Thyroid gland (tissue), 4 donors: ENCODE measurements around the gene C11orf58.

ENCODE experiments used
- CTCF ChIP-seq, 6 experiments: fragments of 200-600 bp in 3 of 6; fragments of 450-650 bp in 3 of 6; sonication (generic) in 3 of 6; IDR thresholded peaks; one replicate each; pipeline ENCODE4 v1.5.1; 2016 to 2019; ENCODE audit warnings: antibody characterized with exemption in 6 of 6, mild to moderate bottlenecking in 2 of 6, inconsistent platforms in 1 of 6, moderate library complexity in 1 of 6
- POLR2A ChIP-seq, 2 donors: fragments of 450-650 bp; IDR thresholded peaks; one replicate each; pipeline ENCODE4 v1.6.1; 2017; ENCODE audit warnings: antibody characterized with exemption in 2 of 2, mild to moderate bottlenecking in 2 of 2, moderate library complexity in 1 of 2

DNA sequence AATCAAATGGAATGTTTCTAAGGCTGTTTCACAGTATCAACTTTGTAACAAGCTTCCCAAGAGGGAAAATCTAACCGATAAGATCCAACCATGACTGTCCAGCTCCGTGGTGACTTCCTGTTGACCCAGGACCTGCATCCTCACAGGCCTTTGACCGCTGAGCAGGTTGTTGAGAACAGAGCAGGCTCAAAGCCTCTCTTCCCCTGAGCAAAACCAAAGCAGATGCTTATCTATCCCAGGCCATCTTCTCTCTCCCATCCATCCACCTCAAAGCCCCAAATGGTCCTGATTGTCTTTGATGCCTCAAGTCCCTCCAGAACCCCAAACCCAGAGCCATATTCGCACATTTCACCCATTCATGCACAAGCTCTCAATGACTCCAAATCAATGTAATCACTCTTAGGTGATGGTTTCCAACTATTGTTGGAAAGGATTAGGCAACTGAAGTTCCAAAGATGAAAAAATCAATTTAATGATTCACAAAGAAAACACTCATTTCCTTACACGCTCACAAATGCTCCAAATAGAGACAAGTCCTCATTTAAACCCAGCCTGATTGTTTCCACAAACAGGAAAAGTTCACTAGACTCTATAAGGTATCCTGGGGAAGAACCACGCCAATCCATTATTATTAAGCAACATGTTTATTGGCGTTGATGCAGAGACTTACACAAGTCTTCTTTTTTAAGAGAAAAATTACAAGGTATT, 48.7 kb downstream of the C11orf58 start:
- TF ChIP-seq CTCF (IDR thresholded peaks at IDR 0.05) (no peak), POLR2A (IDR thresholded peaks at IDR 0.05) (no peak)
